Breast epithelium (tissue), 3 donors: ENCODE measurements around the gene SNPH.
"Not testable (repeated sequence)": the region's sequence is repeated elsewhere in the genome, so short reads cannot be mapped to it uniquely, and the experiment has no call there.

Source experiments
- POLR2A ChIP-seq: fragments of 450-650 bp; IDR thresholded peaks from one replicate; pipeline ENCODE4 v1.6.1; 2016; ENCODE audit warnings: antibody characterized with exemption, mild to moderate bottlenecking, moderate library complexity
- TF ChIP-seq, protein P1 (sequence below), 3 donors: fragments of 450-650 bp; IDR thresholded peaks; one replicate each; pipeline ENCODE4 v1.5.1; 2016 to 2017; ENCODE audit warnings: antibody characterized with exemption in 3 of 3, mild to moderate bottlenecking in 3 of 3, moderate library complexity in 3 of 3

GRCh38 chr20:1216527-1217427 is 49.3 kb upstream of the SNPH start:
- TF ChIP-seq, protein P1, sequence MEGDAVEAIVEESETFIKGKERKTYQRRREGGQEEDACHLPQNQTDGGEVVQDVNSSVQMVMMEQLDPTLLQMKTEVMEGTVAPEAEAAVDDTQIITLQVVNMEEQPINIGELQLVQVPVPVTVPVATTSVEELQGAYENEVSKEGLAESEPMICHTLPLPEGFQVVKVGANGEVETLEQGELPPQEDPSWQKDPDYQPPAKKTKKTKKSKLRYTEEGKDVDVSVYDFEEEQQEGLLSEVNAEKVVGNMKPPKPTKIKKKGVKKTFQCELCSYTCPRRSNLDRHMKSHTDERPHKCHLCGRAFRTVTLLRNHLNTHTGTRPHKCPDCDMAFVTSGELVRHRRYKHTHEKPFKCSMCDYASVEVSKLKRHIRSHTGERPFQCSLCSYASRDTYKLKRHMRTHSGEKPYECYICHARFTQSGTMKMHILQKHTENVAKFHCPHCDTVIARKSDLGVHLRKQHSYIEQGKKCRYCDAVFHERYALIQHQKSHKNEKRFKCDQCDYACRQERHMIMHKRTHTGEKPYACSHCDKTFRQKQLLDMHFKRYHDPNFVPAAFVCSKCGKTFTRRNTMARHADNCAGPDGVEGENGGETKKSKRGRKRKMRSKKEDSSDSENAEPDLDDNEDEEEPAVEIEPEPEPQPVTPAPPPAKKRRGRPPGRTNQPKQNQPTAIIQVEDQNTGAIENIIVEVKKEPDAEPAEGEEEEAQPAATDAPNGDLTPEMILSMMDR (IDR thresholded peaks at IDR 0.05): not testable (repeated sequence)
- not testable (repeated sequence) for TF ChIP-seq POLR2A
